GM19372 (cell line): Measurements from ENCODE around the gene ATP8A2.
"Not testable (repeated sequence)": the region's sequence is repeated elsewhere in the genome, so short reads cannot be mapped to it uniquely, and the experiment has no call there.

Source experiments
- ATAC-seq: cut with Tn5 transposase; IDR thresholded peaks from one replicate; pipeline ENCODE4 v1.9.1; 2021; ENCODE audit warnings: mild to moderate bottlenecking, low read depth, moderate library complexity; ENCODE audit not compliant: unreplicated experiment

Gene ATP8A2

GRCh38 chr13:25457566-25457965 lies 85.8 kb downstream of the ATP8A2 start:
- no peak for ATAC-seq

DNA sequence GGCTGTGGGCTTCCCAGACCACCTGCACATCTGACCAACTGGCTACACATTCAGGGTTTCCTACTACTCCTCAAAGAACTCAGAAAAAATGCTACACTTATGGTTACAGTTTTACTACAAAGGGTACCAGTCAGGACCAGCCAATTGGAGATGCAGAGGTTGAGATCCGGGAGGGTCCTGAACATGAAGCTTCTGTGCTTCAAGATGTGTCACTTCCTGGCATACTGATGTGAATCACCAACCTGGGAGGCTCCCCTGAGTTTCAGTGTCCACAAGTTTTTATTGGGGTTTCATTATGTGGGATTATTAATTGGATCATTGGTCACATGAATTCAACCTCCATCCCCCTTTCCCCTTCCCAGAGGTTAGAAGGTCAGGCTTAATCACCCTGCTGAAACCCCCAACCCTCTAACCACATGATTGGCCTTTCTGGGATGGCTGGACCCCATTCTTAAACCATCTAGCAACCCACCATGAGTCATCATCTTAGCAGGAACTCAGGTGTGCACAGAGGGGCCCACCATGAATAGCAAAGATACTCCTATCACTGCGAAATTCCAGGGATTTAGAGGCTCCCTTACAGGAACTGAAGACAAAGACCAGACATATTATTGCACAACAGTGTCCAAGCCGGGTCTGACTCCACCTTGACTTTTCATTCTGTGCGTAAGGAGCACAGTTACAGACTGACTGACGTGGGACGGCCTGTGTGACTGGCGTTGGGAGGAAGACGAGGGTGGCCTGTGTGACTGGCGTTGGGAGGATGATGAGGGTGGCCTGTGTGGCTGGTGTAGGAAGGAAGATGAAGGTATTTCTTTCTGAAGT lies 90.7 kb downstream of the ATP8A2 start:
- no peak for ATAC-seq

DNA sequence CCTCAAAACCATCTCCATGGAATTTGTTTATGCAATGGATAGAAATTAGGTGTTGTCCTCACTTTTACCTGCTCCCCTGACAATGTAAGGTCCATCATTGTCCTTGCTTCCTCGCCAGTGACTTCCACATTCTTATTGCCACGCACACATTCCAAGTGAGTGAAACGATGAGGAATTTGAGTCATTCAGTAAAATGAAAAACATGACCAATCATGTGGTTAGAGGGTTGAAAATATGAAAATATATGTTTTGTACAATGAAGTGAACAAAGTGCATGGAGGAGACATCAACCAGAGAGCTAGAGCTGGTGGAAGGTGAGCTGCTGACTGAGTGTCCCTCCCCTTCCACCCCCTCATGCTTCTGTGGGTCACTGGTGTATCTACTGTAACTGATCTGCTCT lies 91.7 kb downstream of the ATP8A2 start:
- no peak for ATAC-seq

GRCh38 chr13:25466880-25467279 lies 95.1 kb downstream of the ATP8A2 start:
- no peak for ATAC-seq

DNA sequence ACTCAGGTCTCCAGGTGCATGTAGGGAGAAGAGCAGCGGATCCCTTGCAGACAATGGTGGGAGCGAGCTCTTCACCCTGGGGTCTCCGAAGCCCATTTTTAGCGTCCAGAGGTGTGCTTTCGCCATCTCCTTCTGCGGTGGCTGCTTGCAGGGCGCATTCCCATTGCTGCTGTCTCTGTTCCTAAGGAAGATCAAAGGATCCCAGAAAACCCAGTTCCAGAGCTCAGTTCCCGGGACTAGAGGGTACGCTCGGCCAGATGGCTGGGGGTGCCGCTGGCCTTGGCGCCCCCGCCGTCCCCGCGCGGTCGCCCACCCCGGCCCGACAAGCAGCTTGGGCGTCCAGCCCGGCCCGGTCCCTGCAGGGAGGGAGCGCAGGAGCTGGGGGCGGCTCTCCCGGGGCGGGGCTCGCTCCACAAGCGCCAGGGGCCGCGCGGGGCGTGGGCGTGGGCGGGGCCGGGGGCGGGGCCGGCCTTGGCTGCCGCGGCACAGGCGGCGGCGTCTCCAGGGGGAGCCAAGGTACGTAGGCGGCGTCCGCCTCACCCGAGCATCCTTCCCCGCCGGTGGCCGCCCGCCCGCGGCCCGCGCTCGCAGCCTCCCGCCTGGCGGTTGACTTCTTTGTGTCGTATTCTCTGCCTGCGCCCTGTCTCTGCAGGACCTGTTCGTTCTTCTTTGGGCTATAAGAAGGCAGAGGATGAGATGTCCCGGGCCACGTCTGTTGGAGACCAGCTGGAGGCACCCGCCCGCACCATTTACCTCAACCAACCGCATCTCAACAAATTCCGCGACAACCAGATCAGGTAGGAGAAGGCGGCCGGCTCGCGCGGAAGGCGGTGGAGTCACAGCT lies 96.8 kb downstream of the ATP8A2 start:
- no peak for ATAC-seq

GRCh38 chr13:25469169-25469525 lies 97.4 kb downstream of the ATP8A2 start:
- ATAC-seq = no peak

DNA sequence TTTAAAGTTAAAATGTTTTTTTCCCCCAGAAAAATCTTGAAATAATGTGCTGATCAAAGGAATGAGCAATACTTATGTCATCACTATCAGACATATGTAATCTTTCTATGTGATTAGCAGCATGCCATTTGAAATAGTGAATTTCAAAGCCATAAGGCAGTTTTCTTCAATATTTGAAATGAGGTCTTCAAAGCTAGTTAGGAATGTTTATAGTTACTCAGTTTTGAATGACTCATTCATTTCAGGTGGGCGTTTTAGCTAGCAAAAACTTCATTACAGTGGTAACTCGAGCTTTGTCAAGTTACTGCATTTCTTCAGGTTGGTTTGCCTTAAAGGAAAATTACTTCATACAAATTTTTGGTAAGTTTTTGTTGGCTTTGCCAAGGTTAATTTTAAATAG lies 102.1 kb downstream of the ATP8A2 start:
- ATAC-seq = no peak

DNA sequence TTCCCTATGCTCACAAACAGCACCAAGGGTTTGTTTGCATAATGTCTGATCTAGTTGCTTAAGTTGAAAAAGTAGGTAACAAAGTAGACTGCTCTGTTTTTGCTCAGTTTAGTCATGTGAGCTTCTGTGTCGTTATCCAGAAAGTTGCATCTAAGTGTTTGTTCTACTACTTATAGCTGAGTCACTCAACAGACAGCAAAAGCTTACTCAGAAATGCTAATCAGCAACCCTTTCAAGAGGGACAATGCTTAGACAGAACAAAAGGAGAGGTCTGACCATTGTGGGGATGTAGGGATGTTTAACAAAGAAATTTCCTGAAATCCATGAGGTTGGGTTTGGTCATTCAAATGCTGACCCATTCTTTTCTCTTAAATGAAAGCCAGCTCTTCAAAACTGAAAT lies 106.4 kb downstream of the ATP8A2 start:
- no peak for ATAC-seq

DNA sequence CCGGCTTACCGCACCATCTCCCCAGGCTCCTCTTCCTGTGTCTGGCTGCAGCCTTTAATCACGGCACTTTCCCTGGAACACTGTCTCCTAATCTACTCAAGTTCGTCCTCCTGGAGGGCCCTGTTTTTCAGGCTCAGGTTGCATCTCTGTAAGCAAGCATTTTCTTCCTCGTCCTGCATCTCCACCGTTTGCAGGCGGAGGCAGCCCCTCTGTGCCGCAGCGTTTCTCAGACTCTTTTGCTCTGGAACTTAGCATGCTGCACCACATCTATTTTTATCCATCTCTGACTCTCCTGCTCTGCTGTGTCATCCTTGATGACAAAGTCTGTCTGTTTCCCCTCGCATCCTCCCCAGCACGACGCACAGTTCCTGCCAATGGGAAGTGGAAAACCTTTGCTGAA lies 117.5 kb downstream of the ATP8A2 start:
- no peak for ATAC-seq

DNA sequence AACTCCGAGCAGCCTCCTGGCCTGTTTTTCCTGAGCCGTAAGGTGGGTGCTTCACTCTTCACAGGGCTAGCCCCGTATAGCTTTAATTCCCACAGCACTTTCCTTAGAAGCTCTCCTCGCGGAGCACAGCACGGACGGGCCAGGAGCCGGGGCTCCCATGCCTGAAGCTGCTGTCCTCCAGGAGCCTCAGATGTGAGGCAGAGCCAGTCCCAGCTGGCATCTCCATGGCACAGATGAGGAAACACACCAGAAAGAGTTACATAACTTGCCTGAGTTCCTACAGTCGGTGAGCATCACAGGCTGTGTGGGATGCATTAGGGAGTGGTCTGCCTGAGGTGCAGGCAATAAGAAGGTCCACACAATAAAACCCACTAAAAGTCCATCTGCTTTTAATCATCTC lies 118.5 kb downstream of the ATP8A2 start:
- no peak for ATAC-seq

- no peak for ATAC-seq
Measured at GRCh38 chr13:25493931-25494640, 122.3 kb downstream of the ATP8A2 start.

DNA sequence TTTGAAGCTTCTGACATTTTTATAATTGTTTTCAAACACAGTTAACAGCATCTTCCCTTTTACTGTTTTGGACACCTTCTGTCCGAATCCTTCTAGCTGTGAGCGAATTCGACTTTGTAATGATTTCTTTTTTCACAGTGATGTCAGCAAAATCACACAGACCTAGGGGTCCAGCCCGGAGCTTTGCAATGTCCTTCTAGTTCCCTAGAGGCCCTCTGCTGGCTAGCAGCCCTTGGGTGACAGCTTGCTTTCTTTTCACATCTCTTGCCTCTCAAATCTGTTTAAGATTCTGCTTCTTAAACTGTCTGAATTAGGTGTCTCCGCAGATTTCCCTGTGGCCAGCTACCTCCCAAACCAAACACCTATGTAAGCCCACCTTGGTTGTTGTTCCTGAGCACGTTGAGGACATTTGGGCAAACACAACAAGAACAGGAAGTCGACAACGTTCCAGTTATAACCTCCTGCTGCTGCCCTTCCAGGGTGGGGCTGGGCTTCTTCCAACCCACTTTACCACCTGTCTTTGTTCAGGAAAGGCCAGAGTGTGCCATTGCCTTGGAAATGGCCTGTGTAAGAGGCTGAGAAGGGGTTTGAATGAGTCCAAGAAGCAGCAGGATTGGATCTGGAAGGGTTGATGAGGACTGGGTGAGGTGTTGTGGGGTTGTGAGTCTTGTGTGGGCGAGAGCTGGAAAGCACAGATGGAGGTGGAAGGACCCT lies 123.1 kb downstream of the ATP8A2 start:
- no peak for ATAC-seq

DNA sequence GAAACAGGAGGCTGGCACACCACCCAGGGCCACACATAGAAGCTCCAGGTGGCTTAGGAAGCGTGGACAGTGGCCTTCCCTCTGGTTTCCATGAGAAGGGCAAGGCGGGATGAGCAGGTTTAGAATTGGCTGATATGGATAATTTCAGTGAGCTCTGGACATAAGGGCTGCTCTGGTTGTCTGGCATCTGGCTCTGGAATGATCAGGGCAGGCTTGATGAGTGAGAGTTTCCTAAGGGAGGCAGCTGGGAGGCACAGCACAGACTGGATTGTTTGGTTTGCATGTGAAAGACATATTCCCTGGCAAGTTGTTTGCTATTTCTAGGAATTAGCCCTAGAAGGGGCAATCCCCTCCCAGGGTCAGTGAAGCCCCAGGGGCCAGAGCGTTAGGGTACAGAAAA lies 129.5 kb downstream of the ATP8A2 start:
- ATAC-seq = no peak

DNA sequence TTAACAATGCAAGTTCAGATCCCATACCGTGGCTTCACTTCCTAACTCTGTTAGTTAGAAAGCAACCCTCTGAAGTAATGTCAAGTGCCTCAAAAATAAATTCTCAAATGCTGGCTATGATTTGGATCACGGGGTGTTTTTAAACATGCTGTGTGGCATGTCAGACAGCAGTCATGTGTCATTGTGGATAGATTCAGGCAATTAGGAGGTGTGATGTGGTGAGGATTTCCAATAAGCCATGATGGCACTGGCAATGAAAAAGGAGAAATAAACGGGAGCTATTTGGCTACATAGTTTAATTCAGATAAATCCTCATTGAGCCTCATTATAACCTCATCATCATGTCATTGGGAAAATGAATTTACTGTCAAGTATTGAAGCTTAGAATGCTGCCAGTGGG lies 130.3 kb downstream of the ATP8A2 start:
- ATAC-seq = no peak

GRCh38 chr13:25502551-25502950 lies 130.8 kb downstream of the ATP8A2 start:
- no peak for ATAC-seq

GRCh38 chr13:25503856-25504255 lies 132.1 kb downstream of the ATP8A2 start:
- ATAC-seq = no peak

- ATAC-seq = no peak
Measured at GRCh38 chr13:25507841-25508240, 136.1 kb downstream of the ATP8A2 start.

GRCh38 chr13:25513060-25513459 lies 141.3 kb downstream of the ATP8A2 start:
- ATAC-seq = not testable (repeated sequence)

DNA sequence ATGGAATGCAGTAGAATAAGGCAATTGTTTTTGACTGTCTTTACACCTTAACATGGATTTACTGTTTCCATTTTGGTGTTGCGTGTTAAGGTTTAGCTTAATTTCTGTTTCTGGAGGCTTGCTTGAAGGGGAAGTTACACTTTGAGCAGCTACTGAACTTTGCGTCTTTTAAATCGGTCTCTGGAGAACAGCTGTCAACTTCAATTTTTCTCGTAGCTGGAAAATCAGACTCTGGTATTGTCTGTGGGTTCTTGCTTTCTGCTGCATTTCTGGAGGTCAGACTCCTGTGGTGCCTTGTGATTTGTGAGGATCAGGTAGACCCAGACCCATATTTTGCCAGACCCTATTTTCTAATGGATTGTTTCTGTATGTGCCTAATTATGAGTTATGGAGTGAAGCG lies 146.7 kb downstream of the ATP8A2 start:
- no peak for ATAC-seq

DNA sequence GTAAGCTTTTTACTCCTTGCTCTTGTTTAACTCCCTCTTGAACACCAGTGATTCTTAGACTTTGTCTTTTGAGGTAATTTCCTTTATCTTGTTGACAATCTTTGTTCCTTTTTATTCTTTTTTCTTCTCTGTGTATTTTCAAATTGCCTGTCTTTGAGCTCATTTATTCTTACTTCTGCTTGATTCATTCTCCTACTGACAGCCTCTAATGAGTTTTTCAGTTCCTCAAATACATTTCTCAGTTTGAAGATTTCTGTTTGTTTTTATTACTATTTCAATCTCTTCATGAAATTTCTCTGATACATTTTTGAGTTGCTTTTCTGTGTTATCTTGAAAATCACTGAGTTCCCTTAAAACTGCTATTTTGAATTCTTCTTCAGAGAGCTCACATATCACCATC lies 154.1 kb downstream of the ATP8A2 start:
- ATAC-seq = no peak

- no peak for ATAC-seq
Measured at GRCh38 chr13:25528266-25528665, 156.5 kb downstream of the ATP8A2 start.
